LHCN-M2 (cell line): ENCODE results near the gene FUS. TPM values are rescaled to one million over a fixed set of nuclear protein-coding genes. Genes with fewer than 3 reads are reported as not detected.
"Not testable (repeated sequence)": the region's sequence is repeated elsewhere in the genome, so short reads cannot be mapped to it uniquely, and the experiment has no call there.

Experiments
- DNase-seq: peaks from one replicate; pipeline ENCODE4 v3.0.0-alpha.2; 2012; ENCODE audit warnings: low read depth
- total RNA-seq: library from RNA; depleted of rRNA; stranded (reverse); fragments of >200 nt; gene quantifications from 2 replicates; pipeline ENCODE4 v1.2.3, GENCODE V29; 2014

The FUS gene
- total RNA-seq, 1 experiment from 2014 or later, result 58.2 TPM

GRCh38 chr16:31143694-31144148 lies 36.2 kb upstream of the FUS start:
- DNase-seq, result no peak

DNA sequence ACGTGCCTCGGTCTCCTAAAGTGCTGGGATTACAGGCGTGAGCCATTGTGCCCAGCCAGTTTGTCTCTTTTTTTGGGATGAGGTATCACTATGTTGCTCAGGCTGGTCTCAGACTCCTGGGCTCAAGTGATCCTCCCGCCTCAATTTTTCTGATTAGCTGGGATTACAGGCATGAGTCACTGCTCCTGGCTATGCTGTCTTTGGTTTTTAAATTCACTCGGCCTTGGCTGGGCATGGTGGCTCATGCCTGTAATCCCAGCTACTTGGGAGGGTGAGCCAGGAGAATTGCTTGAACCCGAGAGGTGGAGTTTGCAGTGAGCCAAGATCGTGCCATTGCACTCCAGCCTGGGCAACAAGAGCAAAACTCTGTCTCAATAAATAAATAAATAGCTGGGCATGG lies 35.5 kb upstream of the FUS start:
- peak; percentile 8 for DNase-seq

GRCh38 chr16:31145398-31145990 lies 34.4 kb upstream of the FUS start:
- DNase-seq, result no peak

- DNase-seq, result no peak
These were observed 32.4 kb upstream of the FUS start for GRCh38 chr16:31147574-31147973.

DNA sequence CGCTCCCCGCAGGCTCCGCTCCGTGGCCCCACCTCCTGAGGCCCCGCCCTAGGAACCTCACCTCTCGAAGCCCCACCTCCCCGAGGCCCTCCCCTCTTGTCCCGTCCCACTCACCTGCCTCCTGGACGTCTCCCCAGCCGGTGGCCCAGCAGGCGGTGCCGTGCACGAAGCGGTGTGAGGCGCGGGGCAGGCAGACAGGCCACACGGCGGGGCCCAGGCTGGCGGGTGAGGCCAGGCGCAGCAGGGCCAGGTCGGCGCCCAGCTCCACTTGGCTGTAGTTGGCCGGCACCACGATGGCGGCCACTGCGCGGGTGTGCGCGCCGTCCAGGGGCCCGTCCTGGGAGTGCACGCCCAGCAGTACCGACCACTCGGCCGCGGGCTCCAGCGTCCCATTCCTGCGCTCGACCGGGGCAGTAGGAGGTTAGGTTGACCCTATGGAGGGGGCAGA lies 31.6 kb upstream of the FUS start:
- DNase-seq, result no peak

DNA sequence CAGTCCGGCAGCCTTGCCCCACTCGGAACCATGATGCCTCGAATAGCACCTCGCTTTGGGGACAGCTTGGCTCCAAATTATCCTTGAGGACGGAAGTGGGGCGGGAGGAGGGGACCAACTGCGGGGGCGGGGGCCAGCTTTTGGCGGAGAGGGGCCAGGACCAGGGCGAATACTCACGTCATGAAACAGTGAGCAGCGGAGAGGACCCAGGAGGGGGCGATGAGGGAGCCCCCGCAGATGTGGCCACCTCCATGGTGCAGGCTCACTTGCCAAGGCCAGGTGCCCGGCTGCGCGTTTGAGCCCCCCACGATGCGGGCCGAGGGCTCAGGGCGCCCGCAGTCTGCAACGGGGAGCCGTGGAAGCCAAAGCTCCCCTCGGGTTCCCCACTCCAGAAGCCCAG lies 31.0 kb upstream of the FUS start:
- DNase-seq, result no peak

DNA sequence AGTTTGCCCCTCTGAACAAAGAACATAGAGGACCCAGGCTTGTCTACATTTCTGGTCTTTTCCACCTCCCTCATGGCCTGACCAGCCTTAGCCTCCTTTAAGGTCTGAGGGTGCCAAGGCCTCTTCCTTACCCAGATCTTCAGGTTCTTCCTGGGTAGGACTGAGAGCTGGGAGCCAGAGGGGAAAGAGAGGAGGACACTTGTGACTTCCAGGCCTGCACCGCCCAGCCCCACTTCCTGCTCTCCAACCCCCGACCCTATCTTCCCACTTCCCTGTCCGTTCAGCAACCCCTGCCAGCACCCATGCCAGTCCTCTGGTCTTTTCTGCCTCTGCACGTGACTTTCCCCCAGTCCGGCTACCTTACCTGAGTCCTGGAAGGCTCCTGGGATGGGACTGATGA lies 30.6 kb upstream of the FUS start:
- DNase-seq, result no peak

DNA sequence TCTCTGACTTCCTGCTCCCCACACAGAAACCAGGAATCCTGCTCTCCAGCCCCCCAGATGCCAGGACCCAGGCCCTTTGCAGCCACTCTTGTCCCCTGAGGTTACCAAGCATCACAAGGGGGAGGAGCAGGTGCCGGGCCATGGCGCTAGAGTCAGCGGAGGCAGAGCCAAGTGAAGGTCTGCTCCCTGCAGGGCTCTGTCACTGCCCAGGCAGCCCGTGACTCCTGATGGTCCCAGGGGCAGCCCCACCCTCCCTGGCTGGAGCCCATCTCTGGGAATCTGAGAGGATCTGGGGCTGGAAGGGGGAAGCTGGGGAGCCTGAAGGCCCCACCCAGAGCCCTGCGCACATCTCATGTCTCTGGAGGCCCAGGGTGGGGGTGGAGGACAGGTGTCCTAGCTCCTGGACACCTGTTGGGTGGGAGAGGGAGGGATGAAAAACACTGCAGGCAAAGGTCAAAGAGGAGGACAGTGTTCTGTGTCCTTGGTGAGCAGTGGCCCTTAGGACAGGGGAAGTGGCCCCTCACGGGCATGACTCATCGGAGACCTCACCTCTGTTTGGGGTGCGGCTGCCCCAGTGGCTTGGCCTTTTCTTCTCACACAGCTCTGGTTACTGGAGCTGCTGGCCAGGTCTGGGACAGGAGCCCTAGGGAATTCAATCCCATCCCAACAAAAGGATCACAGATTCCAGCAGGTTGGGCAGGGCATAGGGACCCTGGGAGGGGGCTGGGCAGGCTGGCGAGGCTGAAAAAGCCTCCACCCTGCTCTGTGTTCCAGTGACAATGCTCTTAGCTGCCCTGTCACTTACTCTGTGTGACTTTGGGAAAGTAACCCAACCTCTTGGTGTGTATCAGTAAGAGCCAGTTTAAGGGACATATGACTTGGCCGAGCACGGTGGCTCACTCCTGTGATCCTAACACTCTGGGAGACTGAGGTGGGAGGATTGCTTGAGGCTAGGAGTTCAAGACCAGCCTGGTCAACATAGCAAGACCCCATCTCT lies 29.7 kb upstream of the FUS start, which contains the start of gene PRSS36:
Gene PRSS36 (minus strand): TSS at position 173 of the 997 bp plus-strand sequence. CDS start 31 bp downstream, at position 142.
- DNase-seq, result no peak

- not testable (repeated sequence) for DNase-seq
These were observed 29.0 kb upstream of the FUS start for GRCh38 chr16:31150976-31151375.

DNA sequence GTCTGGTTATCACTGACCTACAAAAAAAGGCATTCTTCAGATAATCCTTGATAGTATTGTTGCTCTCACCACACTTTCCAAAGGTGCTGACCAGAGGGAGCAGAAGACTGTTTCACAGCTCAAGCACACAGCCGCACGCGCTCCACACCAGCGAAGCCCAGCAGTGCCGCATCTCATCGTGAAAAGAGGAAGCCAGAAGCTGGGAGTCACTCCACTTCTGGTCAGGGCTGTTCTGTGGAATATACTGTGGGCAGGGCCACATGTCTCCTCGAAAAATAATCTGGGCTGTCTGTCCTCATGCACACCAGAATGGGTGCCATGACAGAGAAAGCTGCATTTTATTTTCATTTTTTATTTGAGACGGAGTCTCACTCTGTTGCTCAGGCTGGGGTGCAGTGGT lies 22.8 kb upstream of the FUS start:
- no peak for DNase-seq

DNA sequence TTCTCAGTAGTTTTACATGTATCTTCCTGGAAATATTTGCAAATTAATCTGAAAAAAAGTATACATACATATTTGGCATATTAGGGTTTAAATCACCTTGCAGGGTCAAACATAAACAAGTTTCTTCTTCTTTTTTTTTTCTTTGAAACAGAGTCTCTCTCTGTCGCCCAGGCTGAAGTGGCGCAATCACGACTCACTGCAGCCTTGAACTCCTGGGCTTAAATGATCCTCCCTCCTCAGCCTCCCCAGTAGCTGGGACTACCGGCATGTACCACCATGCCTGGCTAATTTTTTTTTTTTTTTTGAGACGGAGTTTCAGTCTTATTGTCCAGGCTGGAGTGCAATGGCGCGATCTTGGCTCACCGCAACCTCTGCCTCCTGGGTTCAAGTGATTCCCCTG lies 12.6 kb upstream of the FUS start:
- DNase-seq, result no peak

DNA sequence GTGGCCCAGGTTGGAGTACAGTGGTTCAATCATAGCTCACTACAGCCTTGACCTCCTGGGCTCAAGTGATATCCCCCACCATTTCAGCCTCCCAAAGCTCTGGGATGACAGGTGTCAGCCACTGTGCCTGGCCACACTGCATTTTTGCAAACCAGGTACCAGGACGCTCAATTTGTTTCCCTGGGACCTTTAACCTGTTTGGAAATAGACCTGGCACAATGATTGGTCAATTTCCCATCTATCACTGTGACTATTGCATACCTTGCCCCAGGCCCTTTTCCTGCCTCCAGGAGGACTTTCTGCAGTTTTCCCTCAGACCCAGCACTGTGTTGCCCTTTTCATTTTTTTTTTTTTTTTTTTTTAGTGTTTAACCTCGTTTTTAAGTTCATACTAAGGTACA lies 11.1 kb upstream of the FUS start:
- DNase-seq, result no peak

DNA sequence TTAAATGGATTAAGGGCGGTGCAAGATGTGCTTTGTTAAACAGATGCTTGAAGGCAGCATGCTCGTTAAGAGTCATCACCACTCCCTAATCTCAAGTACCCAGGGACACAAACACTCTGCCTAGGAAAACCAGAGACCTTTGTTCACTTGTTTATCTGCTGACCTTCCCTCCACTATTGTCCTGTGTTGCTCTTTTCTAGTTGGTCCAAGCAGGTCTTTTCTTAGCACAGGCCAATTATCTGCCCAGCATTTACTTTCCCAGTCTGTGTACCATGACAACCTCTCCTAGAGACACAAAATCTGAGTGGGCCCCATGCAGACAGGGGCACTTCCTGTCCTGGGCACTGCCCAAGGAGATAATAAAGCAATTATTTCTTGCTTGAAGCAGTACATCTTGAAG lies 9.9 kb upstream of the FUS start:
- not testable (repeated sequence) for DNase-seq

GRCh38 chr16:31177136-31177535 lies 2.8 kb upstream of the FUS start:
- peak; percentile 95 for DNase-seq

- no peak for DNase-seq
These were observed 656 bp upstream of the FUS start for GRCh38 chr16:31179219-31179746.

DNA sequence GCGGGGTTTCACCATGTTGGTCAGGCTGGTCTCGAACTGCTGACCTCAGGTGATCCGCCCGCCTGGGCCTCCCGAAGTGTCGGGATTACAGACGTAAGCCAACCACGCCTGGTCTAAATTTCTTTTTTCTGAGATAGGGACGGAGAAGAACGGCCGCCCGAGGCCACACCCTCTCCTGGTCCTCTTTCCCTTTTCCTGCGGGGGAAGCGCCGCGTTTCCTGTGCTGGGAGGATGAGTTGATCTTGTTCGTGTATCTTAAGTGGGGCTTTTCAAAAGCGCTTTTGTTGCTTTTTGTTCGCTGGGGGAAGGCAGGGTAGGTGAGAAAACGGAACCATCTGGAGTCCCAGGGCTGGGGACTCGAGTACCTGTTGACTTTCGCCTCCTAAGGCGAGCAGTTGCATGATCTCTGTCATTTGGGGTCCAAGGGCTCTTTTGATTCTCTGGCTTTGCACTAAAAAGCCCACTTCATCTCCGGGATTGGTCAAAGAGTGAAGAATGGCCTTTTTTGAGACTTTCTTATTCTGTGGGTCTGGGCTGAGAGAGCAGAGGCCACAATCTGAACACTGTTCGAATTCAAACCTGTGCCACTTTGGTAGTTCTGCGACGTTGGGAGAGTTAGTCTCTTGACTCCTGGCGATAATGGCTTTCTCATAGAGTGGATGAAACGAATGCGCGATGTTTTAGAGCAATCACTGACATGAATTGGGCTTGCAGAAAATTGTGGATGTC lies 1.3 kb downstream of the FUS start:
- peak; percentile 41 for DNase-seq

GRCh38 chr16:31182391-31182790 lies 2.5 kb downstream of the FUS start:
- DNase-seq, result no peak

DNA sequence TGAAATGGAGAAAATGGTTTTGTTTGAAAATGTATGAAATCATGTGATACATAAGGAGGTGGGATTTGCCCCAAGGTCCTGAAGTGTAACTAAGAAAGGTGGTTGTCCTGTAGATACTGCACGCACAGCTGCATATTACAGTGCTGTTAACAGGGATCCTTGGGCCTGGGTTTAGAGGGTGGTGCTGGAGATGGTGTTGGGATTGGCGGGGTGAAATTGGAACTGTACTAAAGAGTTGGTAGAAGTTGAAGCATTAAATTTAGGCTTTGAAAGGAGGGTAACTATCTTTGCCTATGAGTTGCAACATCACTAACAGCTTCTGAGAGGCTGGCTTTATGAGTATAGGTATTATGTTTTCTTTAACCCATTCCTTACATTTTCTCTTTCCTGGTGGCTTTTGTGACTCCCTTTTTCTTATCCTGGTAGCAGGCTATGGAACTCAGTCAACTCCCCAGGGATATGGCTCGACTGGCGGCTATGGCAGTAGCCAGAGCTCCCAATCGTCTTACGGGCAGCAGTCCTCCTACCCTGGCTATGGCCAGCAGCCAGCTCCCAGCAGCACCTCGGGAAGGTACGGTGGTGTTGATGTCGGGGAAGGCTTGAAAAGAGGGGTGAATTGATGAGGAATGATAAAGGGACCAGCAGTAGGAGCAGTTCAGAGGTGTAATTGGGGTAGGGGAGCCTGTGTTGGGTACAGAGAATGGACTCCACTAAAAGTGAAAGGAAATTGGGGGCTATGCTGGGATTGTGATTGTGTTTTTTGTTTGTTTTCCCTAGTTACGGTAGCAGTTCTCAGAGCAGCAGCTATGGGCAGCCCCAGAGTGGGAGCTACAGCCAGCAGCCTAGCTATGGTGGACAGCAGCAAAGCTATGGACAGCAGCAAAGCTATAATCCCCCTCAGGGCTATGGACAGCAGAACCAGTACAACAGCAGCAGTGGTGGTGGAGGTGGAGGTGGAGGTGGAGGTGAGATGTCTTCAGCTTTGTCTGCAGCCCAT lies 3.8 kb downstream of the FUS start:
- no peak for DNase-seq

DNA sequence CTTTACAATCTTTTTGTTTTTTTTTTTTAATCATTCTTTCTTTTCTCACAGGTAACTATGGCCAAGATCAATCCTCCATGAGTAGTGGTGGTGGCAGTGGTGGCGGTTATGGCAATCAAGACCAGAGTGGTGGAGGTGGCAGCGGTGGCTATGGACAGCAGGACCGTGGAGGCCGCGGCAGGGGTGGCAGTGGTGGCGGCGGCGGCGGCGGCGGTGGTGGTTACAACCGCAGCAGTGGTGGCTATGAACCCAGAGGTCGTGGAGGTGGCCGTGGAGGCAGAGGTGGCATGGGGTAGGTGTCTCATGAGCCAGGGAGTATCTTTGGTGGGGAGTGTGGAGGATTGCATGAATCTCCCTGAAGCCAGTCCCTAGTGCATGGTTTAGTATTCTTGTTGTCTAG lies 4.9 kb downstream of the FUS start:
- no peak for DNase-seq

GRCh38 chr16:31185339-31185738 lies 5.4 kb downstream of the FUS start:
- DNase-seq, result no peak
